Stomach (tissue), 9 donors: ENCODE data around the gene MRPS15. TPM values are rescaled to one million over a fixed set of nuclear protein-coding genes. Genes with fewer than 3 reads are reported as not detected.
"Not testable (repeated sequence)": the region's sequence is repeated elsewhere in the genome, so short reads cannot be mapped to it uniquely, and the experiment has no call there.

ENCODE experiments used
- DNase-seq, 2 donors: peaks; one replicate each; pipeline versions ENCODE4 v3.0.0 to v3.0.0-alpha.2; 2013 to 2019
- H3K27ac ChIP-seq, 5 donors: fragments of 200-600 bp in 4 of 5; sonication (generic) in 4 of 5; one replicate each; pipeline ENCODE4 v1.5.1; 2013 to 2019; ENCODE audit warnings: mild to moderate bottlenecking in 1 of 5, moderate library complexity in 1 of 5
- H3K27me3 ChIP-seq, 3 donors: fragments of 200-600 bp; sonication (generic); one replicate each; pipeline ENCODE4 v1.5.1; 2017 to 2019; ENCODE audit warnings: mixed run types in 1 of 3
- H3K36me3 ChIP-seq, 4 donors: fragments of 200-600 bp; sonication (generic); 1 replicate in 3 of 4; 2 replicates in 1 of 4; pipeline ENCODE4 v1.5.1; 2016 to 2019
- H3K4me1 ChIP-seq, 4 donors: fragments of 200-600 bp; sonication (generic); one replicate each; pipeline ENCODE4 v1.5.1; 2016 to 2019
- H3K4me3 ChIP-seq, 4 donors: fragments of 200-600 bp; sonication (generic) in 3 of 4; one replicate each; pipeline ENCODE4 v1.5.1; 2016 to 2019; ENCODE audit warnings: mild to moderate bottlenecking in 1 of 4
- H3K9me3 ChIP-seq, 4 donors: fragments of 200-600 bp; sonication (generic); one replicate each; pipeline ENCODE4 v1.5.1; 2016 to 2019
- CTCF ChIP-seq, 7 experiments: fragments of 450-650 bp in 4 of 7; fragments of 200-600 bp in 3 of 7; sonication (generic) in 3 of 7; IDR thresholded peaks; one replicate each; pipeline ENCODE4 v1.5.1; 2016 to 2019; ENCODE audit warnings: antibody characterized with exemption in 7 of 7, control low read depth in 2 of 7, mild to moderate bottlenecking in 1 of 7
- EP300 ChIP-seq: sonication (generic); formaldehyde crosslinking; IDR thresholded peaks from one replicate; pipeline ENCODE4 v1.6.1; 2017; ENCODE audit warnings: antibody characterized with exemption
- POLR2A ChIP-seq, 4 donors: fragments of 450-650 bp; IDR thresholded peaks; one replicate each; pipeline ENCODE4 v1.6.1; 2016; ENCODE audit warnings: antibody characterized with exemption in 4 of 4, control low read depth in 2 of 4, mild to moderate bottlenecking in 1 of 4, moderate library complexity in 1 of 4
- POLR2AphosphoS5 ChIP-seq, 3 donors: sonication (generic); formaldehyde crosslinking; IDR thresholded peaks; one replicate each; pipeline ENCODE4 v1.6.1; 2016; ENCODE audit warnings: antibody characterized with exemption in 3 of 3
- WGBS, 5 donors: extraction: QIAGEN DNeasy Blood & Tissue Kit in 3 of 5; methylation state at CpG; one replicate each; pipeline versions ENCODE4 v1.1.5 to v1.1.7; 2013 to 2018; 5-methylcytosine and 5-hydroxymethylcytosine counted together
- intact Hi-C: fragments of 100-400 bp; cut with DNase I; formaldehyde crosslinking; loops from one replicate; pipeline ENCODE4 v1.15.1; 2023; ENCODE audit warnings: low total_unique reads
- polyA plus RNA-seq, 3 donors: library from polyadenylated mRNA; stranded (reverse); fragments of 200-250 nt; gene quantifications; one replicate each; pipeline ENCODE4 v1.2.3, GENCODE V29; 2013
- total RNA-seq, 5 donors: library from RNA; depleted of rRNA; stranded (reverse); fragments of >200 nt; gene quantifications; one replicate each; pipeline versions ENCODE4 v1.1.0 to v1.2.3, GENCODE V29; 2014 to 2016
- donor health status: healthy with polysubstance abuse.
- donor health status: Bipolar disorder and iron deficiency.
- donor health status: healthy.

MRPS15 gene
- total and polyA plus RNA-seq, 8 donors, result 21.9 to 163 (median 91.9) TPM

- no peak for DNase-seq
- no peaks in the 10 kb centered on the region for H3K36me3 ChIP-seq
- peaks cover 0 to 36% (median 3%) of the 10 kb centered on the region in 3 donors for H3K27me3 ChIP-seq
- H3K4me1 ChIP-seq, result no peaks in the 10 kb centered on the region
- WGBS, 5 donors, result 56 to 69% (median 63%) methylated on average over 5 of the region's 5 CpGs
- intact Hi-C loops, result no loop called here
- no peak for TF ChIP-seq EP300
- TF ChIP-seq CTCF (IDR thresholded peaks at IDR 0.05), result no peak
- no peak for TF ChIP-seq POLR2A (IDR thresholded peaks at IDR 0.05)
- TF ChIP-seq POLR2AphosphoS5 (IDR thresholded peaks at IDR 0.05), result no peak
- no peaks in the 10 kb centered on the region for H3K9me3 ChIP-seq
- H3K4me3 ChIP-seq, result no peak overlapping the region
- no peak overlapping the region for H3K27ac ChIP-seq
Observed at GRCh38 chr1:36506276-36506920, 42.2 kb upstream of the MRPS15 start.

GRCh38 chr1:36503733-36504132 is 39.5 kb upstream of the MRPS15 start:
- WGBS, 5 donors, result 40 to 79% (median 65%) methylated on average over 1 of the region's 1 CpG
- no peaks in the 10 kb centered on the region for H3K4me1 ChIP-seq

GRCh38 chr1:36503159-36503558 is 39.0 kb upstream of the MRPS15 start:
- 25 to 57% (median 31%) methylated on average over 1 of the region's 1 CpG for WGBS, 5 donors
- Histone ChIP-seq H3K9me3 (no peaks in the 10 kb centered on the region), H3K4me1 (no peaks in the 10 kb centered on the region), H3K36me3 (no peaks in the 10 kb centered on the region), H3K27me3 (peaks cover 0 to 23% (median 3%) of the 10 kb centered on the region in 3 donors), H3K4me3 (no peak overlapping the region), H3K27ac (no peak overlapping the region)
- DNase-seq, result no peak
- intact Hi-C loops, result no loop called here
- TF ChIP-seq POLR2AphosphoS5 (IDR thresholded peaks at IDR 0.05), result no peak
- TF ChIP-seq CTCF (IDR thresholded peaks at IDR 0.05), result no peak
- TF ChIP-seq EP300, result no peak
- no peak for TF ChIP-seq POLR2A (IDR thresholded peaks at IDR 0.05)

More at GRCh38 chr1:36503733-36504132, 39.5 kb upstream of the MRPS15 start:
- no peak overlapping the region for H3K27ac ChIP-seq
- H3K36me3 ChIP-seq, result no peaks in the 10 kb centered on the region
- intact Hi-C loops, result no loop called here
- no peaks in the 10 kb centered on the region for H3K9me3 ChIP-seq
- no peak for TF ChIP-seq POLR2AphosphoS5 (IDR thresholded peaks at IDR 0.05)
- TF ChIP-seq EP300, result no peak
- TF ChIP-seq POLR2A (IDR thresholded peaks at IDR 0.05), result no peak
- no peak for TF ChIP-seq CTCF (IDR thresholded peaks at IDR 0.05)
- peaks cover 0 to 23% (median 3%) of the 10 kb centered on the region in 3 donors for H3K27me3 ChIP-seq
- DNase-seq, result no peak
- H3K4me3 ChIP-seq, result no peak overlapping the region

GRCh38 chr1:36502616-36503015 is 38.4 kb upstream of the MRPS15 start:
- no peaks in the 10 kb centered on the region for H3K9me3 ChIP-seq
- no peak for TF ChIP-seq CTCF (IDR thresholded peaks at IDR 0.05)
- no peak for TF ChIP-seq POLR2AphosphoS5 (IDR thresholded peaks at IDR 0.05)
- no peak for TF ChIP-seq POLR2A (IDR thresholded peaks at IDR 0.05)
- no peak for TF ChIP-seq EP300
- no peaks in the 10 kb centered on the region for H3K36me3 ChIP-seq
- H3K27ac ChIP-seq, result no peak overlapping the region
- H3K27me3 ChIP-seq, result peaks cover 0 to 19% (median under 1%) of the 10 kb centered on the region in 3 donors
- no peak overlapping the region for H3K4me3 ChIP-seq
- 70 to 91% (median 75%) methylated on average over 2 of the region's 2 CpGs for WGBS, 5 donors
- intact Hi-C loops, result no loop called here
- no peak for DNase-seq
- H3K4me1 ChIP-seq, result no peaks in the 10 kb centered on the region

GRCh38 chr1:36501911-36502310 is 37.7 kb upstream of the MRPS15 start:
- H3K36me3 ChIP-seq, H3K4me1 ChIP-seq, intact Hi-C loops, H3K4me3 ChIP-seq, DNase-seq, H3K9me3 ChIP-seq, H3K27ac ChIP-seq: not testable (repeated sequence)
- WGBS, 5 donors, result 83 to 93% (median 86%) methylated on average over 4 of the region's 4 CpGs
- peaks cover 0 to 12% (median 0%) of the 10 kb centered on the region in 3 donors for H3K27me3 ChIP-seq
